Activated naive CD8-positive, alpha-beta T cell (primary cell): ENCODE measurements around the gene CDHR1.

ENCODE experiments used
- H3K27ac Mint-ChIP-seq: one replicate; pipeline ENCODE4 v1.8.0; 2021; ENCODE audit warnings: mixed read lengths
- H3K27me3 Mint-ChIP-seq: one replicate; pipeline ENCODE4 v1.8.0; 2021; ENCODE audit warnings: mixed read lengths
- H3K36me3 Mint-ChIP-seq: one replicate; pipeline ENCODE4 v1.8.0; 2021; ENCODE audit warnings: mixed read lengths
- H3K4me1 Mint-ChIP-seq: one replicate; pipeline ENCODE4 v1.8.0; 2021; ENCODE audit warnings: low read depth, mixed read lengths
- H3K4me3 Mint-ChIP-seq: one replicate; pipeline ENCODE4 v1.8.0; 2021; ENCODE audit warnings: mild to moderate bottlenecking, mixed read lengths
- H3K9me3 Mint-ChIP-seq: one replicate; pipeline ENCODE4 v1.8.0; 2021; ENCODE audit warnings: low read depth, mixed read lengths

The CDHR1 gene

DNA sequence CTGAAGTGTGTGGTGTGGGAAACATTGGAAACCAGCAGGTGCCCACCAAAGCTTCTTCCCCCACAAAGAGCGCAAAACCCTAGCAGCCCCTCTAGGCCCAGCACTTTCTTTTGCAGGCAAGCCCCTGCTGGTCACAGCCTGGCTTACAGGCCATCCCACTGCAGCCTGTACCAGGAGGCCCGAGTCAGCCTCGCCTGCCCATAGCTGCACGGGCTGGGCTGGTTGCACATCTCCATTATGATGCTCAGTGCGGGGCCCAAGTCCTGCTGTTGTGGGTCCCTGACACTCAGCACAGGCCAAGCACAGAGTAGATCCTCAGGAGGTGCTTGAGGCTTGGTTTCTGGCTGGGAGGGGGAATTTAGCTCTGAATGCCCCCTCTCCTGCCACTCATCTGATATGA is 8.0 kb downstream of the CDHR1 start:
- Mint-ChIP-seq H3K9me3 (no peaks in the 10 kb centered on the region), H3K27me3 (peaks cover 4% of the 10 kb centered on the region), H3K4me1 (no peaks in the 10 kb centered on the region), H3K4me3 (no peak overlapping the region), H3K36me3 (no peaks in the 10 kb centered on the region), H3K27ac (no peak overlapping the region)

DNA sequence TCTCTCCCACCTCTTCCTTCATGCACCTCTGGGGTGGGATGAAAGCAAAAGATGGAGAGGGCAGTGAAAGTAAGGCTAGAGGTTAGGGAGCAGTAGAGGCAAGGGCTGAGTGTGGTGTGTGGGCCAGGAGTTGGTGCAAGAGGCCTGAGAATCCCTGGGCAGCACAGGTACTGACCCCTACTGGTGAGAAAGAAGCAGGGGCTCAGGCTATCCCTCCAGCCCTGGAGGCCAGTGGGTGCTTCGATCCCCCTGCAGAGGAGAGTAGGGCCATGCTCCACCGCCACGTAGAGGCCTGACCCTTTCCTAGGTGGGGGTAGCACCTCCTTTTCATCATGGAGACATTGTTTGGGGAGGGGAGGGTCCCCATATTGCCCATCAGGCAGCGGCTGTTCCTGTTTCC is 9.8 kb downstream of the CDHR1 start:
- H3K36me3 Mint-ChIP-seq: no peaks in the 10 kb centered on the region
- no peaks in the 10 kb centered on the region for H3K4me1 Mint-ChIP-seq
- H3K9me3 Mint-ChIP-seq: no peaks in the 10 kb centered on the region

DNA sequence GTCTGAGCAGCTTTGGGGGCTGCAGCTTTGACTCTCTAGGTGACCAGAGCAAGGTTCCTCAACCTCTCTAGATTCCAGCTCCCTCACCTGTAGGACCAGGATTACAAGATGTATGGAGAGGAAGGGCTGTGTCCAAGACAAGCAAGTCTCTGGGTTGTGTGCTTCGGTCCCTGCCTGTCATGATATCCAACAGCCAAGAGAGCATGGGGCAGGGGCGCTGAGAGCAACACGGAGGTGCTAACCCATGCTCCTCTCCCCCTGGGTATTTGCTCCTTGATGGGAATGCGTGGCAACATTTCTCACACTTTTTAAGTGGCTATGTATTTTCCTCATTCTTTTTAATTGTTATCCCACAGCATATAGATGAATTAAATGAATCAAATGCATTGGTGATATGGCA is 10.3 kb downstream of the CDHR1 start:
- Mint-ChIP-seq H3K36me3 (no peaks in the 10 kb centered on the region), H3K4me3 (no peak overlapping the region), H3K27me3 (peaks cover 5% of the 10 kb centered on the region), H3K9me3 (no peaks in the 10 kb centered on the region), H3K4me1 (no peaks in the 10 kb centered on the region), H3K27ac (no peak overlapping the region)

More for the DNA sequence above, 9.8 kb downstream of the CDHR1 start:
- Mint-ChIP-seq H3K27ac (no peak overlapping the region), H3K4me3 (no peak overlapping the region), H3K27me3 (peaks cover 5% of the 10 kb centered on the region)

DNA sequence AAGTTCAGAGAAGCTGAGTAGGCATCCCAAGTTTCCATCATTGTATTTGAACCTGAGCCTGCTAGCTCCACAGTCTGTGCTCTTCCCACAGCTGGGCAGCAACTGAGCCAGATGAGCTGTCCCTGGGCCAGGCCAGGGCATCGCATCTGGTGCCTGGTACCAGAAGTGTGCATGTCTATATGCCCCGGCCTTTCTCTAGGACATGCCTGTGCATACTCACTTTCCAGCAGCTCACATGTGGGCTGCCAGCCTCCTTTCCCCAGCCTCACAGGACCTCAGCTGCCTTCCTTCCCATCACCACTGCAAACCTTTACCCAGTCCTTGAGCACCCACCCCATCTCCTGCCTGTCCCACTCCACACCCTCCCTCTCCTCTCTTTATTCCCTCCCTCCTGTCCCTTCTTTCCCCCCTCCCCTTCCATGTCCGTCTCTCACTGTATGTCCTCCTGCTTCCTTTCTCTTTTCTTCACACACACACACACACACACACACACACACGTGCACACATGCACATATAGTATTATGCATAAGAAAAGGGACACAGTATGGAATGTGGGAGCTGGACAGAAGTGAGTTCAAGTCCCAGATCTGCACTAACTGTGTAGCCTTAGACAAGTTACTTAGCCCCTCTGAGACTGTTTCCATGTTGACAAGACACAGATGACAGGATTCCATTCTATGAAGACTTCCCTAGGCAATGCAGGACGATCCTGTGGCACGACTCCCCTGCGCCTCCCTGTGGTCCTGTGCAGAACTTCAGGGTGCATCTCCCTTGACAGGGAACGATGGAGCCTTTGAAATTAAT is 10.9 kb downstream of the CDHR1 start:
- Mint-ChIP-seq H3K36me3 (no peaks in the 10 kb centered on the region), H3K27ac (no peak overlapping the region), H3K4me1 (no peaks in the 10 kb centered on the region), H3K27me3 (peaks cover 5% of the 10 kb centered on the region), H3K9me3 (no peaks in the 10 kb centered on the region), H3K4me3 (no peak overlapping the region)

DNA sequence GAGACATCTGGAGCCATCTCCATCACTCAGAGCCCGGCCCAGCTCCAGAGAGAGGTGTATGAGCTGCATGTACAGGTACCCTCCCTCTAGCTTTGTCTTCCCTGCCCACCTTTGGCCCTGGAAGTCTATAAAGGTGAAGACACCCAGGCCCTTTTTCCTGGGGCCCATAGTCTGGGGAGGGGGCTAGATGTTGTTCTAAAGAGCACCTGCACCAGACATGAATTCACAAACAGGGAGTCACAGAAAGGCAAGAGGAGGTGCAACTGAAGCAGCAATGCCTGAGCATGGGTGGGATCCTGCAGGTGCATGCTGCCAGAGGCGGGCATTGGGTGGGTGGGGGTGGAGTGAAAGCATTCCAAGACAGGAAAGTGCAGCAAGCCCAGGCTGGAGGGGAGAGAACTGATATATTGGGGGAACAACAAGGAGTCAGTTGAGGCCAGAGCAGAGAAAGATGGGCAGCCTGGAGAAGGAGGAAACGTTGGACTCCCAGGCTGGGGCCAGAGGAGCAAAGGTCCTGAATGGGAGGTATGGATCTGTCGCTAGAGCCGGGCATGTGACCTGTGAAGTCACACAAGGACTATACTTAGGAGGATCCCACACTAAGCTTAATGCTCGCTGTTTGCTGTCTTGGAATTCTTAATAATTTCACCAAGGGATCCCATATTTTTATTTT is 11.7 kb downstream of the CDHR1 start:
- H3K27me3 Mint-ChIP-seq: peaks cover 5% of the 10 kb centered on the region
- H3K4me1 Mint-ChIP-seq: no peaks in the 10 kb centered on the region
- no peaks in the 10 kb centered on the region for H3K9me3 Mint-ChIP-seq
- no peaks in the 10 kb centered on the region for H3K36me3 Mint-ChIP-seq
- no peak overlapping the region for H3K27ac Mint-ChIP-seq
- H3K4me3 Mint-ChIP-seq: no peak overlapping the region

- Mint-ChIP-seq H3K9me3 (no peaks in the 10 kb centered on the region), H3K36me3 (no peaks in the 10 kb centered on the region), H3K27me3 (peaks cover 5% of the 10 kb centered on the region), H3K27ac (no peak overlapping the region), H3K4me3 (no peak overlapping the region), H3K4me1 (no peaks in the 10 kb centered on the region)
Observed at GRCh38 chr10:84208023-84208422, 13.7 kb downstream of the CDHR1 start.

- Mint-ChIP-seq H3K4me1 (no peaks in the 10 kb centered on the region), H3K27ac (no peak overlapping the region), H3K9me3 (no peaks in the 10 kb centered on the region), H3K36me3 (no peaks in the 10 kb centered on the region), H3K4me3 (no peak overlapping the region), H3K27me3 (peaks cover 5% of the 10 kb centered on the region)
Observed at GRCh38 chr10:84211566-84211965, 17.2 kb downstream of the CDHR1 start.

GRCh38 chr10:84212014-84212413 is 17.7 kb downstream of the CDHR1 start:
- Mint-ChIP-seq H3K27ac (no peak overlapping the region), H3K27me3 (peaks cover 2% of the 10 kb centered on the region), H3K4me3 (no peak overlapping the region), H3K36me3 (no peaks in the 10 kb centered on the region), H3K9me3 (no peaks in the 10 kb centered on the region), H3K4me1 (no peaks in the 10 kb centered on the region)

- no peaks in the 10 kb centered on the region for H3K36me3 Mint-ChIP-seq
- H3K4me3 Mint-ChIP-seq: no peak overlapping the region
- peaks cover 2% of the 10 kb centered on the region for H3K27me3 Mint-ChIP-seq
- no peak overlapping the region for H3K27ac Mint-ChIP-seq
- H3K9me3 Mint-ChIP-seq: no peaks in the 10 kb centered on the region
- H3K4me1 Mint-ChIP-seq: no peaks in the 10 kb centered on the region
Observed at GRCh38 chr10:84213076-84213475, 18.7 kb downstream of the CDHR1 start.

GRCh38 chr10:84214046-84214572 is 19.8 kb downstream of the CDHR1 start:
- H3K27me3 Mint-ChIP-seq: no peaks in the 10 kb centered on the region
- no peaks in the 10 kb centered on the region for H3K9me3 Mint-ChIP-seq
- H3K4me1 Mint-ChIP-seq: no peaks in the 10 kb centered on the region
- no peak overlapping the region for H3K27ac Mint-ChIP-seq
- no peak overlapping the region for H3K4me3 Mint-ChIP-seq
- no peaks in the 10 kb centered on the region for H3K36me3 Mint-ChIP-seq

DNA sequence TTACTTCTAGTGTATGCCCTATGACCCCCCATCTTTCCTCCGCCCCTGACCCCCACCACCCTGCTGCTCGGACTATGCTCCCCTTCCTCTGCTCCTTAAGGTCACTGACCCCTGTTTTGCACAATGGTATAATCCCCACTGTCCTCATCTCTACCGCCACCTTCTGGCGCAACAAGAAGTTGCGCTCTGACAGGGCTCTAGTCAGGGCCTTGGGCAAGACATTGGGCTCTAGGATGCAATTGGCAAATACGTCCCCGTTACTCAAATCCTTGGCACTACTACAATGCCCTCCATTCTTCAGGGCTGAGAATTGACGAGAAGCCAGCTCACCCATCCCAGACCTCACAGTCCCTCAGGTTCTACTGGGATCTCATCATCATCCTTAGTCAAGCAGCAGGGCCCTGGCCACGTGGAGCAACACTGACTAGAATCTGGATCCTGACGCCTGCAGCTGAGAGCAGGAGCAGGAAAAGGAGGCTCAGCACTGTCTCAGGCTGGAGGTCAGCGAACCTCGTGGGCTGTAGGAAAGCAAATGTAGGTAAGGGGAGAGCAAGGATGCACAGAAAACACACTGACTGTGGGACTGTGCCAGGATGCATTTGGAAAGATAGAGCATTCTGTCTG is 20.4 kb downstream of the CDHR1 start:
- Mint-ChIP-seq H3K4me1 (no peaks in the 10 kb centered on the region), H3K27ac (no peak overlapping the region), H3K27me3 (no peaks in the 10 kb centered on the region), H3K9me3 (peaks cover 5% of the 10 kb centered on the region), H3K4me3 (no peak overlapping the region), H3K36me3 (no peaks in the 10 kb centered on the region)

GRCh38 chr10:84216834-84217233 is 22.5 kb downstream of the CDHR1 start:
- Mint-ChIP-seq H3K4me1 (no peaks in the 10 kb centered on the region), H3K27ac (no peak overlapping the region)

GRCh38 chr10:84217746-84218145 is 23.4 kb downstream of the CDHR1 start:
- H3K27ac Mint-ChIP-seq: no peak overlapping the region
- H3K4me1 Mint-ChIP-seq: no peaks in the 10 kb centered on the region
- no peaks in the 10 kb centered on the region for H3K27me3 Mint-ChIP-seq

More at GRCh38 chr10:84216834-84217233, 22.5 kb downstream of the CDHR1 start:
- H3K4me3 Mint-ChIP-seq: no peak overlapping the region
- H3K36me3 Mint-ChIP-seq: no peaks in the 10 kb centered on the region
- peaks cover 5% of the 10 kb centered on the region for H3K9me3 Mint-ChIP-seq
- no peaks in the 10 kb centered on the region for H3K27me3 Mint-ChIP-seq

DNA sequence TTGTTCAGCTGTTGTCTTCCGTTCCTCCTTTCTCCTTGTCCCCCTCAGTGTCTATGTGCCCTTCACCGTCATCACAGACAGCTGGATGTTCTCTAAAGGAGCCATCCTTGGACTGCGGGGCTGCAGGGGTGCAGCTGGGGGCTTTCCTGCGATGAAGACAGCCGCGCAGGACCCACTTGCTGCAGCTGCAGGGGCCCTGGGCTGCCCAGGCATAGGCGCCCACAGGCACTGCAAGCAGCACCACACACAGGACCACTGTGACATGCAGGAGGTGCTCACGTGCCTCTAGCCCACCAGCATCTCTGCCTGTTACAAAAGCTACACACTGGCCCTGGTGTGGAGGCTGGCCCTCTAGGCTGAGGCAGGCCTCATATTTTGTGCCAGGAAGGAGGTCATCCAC is 27.6 kb downstream of the CDHR1 start:
- peaks cover 4% of the 10 kb centered on the region for H3K27me3 Mint-ChIP-seq
- H3K27ac Mint-ChIP-seq: no peak overlapping the region
- H3K4me1 Mint-ChIP-seq: no peaks in the 10 kb centered on the region
- peaks cover 5% of the 10 kb centered on the region for H3K9me3 Mint-ChIP-seq
- no peaks in the 10 kb centered on the region for H3K36me3 Mint-ChIP-seq
- no peak overlapping the region for H3K4me3 Mint-ChIP-seq

More at GRCh38 chr10:84217746-84218145, 23.4 kb downstream of the CDHR1 start:
- Mint-ChIP-seq H3K9me3 (peaks cover 5% of the 10 kb centered on the region), H3K4me3 (no peak overlapping the region), H3K36me3 (no peaks in the 10 kb centered on the region)

- peaks cover under 1% of the 10 kb centered on the region for H3K9me3 Mint-ChIP-seq
- no peaks in the 10 kb centered on the region for H3K4me1 Mint-ChIP-seq
- no peak overlapping the region for H3K27ac Mint-ChIP-seq
- H3K27me3 Mint-ChIP-seq: peaks cover 8% of the 10 kb centered on the region
- H3K36me3 Mint-ChIP-seq: no peaks in the 10 kb centered on the region
- no peak overlapping the region for H3K4me3 Mint-ChIP-seq
Observed at GRCh38 chr10:84224411-84225028, 30.2 kb downstream of the CDHR1 start.
